Activated naive CD8-positive, alpha-beta T cell treated with anti-CD3 and anti-CD28 coated beads, Interleukin-2, amount 10 ng/mL, durations not matched to agents 7 days and 5 days (primary cell): Measurements from ENCODE around the gene GRAP. TPM values are rescaled to one million over a fixed set of nuclear protein-coding genes. Genes with fewer than 3 reads are reported as not detected.

Experiments
- total RNA-seq, 2 experiments: library from RNA; stranded (reverse); gene quantifications; one replicate each; pipeline ENCODE4 v1.2.3, GENCODE V29; 2021

GRAP gene
- total RNA-seq, 2 experiments from 2014 or later, result 27.7 to 30.3 TPM

Other genes starting within 250 kb of the GRAP start
- 10 to 100 TPM; 51.6 to 63.4 TPM for gene PRPSAP2, start 188.8 kb downstream of the GRAP start, total RNA-seq
- not detected for gene SLC5A10, start 94.8 kb downstream of the GRAP start, total RNA-seq
- gene FAM83G, start 42.2 kb downstream of the GRAP start, total RNA-seq, result 1 to 10 TPM; 7.1 to 8.3 TPM
- 10 to 100 TPM; 17.9 to 18.4 TPM for gene GRAPL, start 80.6 kb upstream of the GRAP start, total RNA-seq
- 1 to 10 TPM; 7.1 to 7.5 TPM for gene EPN2, start 190.4 kb upstream of the GRAP start, total RNA-seq